ENCODE results near the gene GDI1.

GDI1 gene

GRCh38 chrX:154484255-154485149 is 47.5 kb downstream of the GDI1 start:
- DNase-seq: no peak

GRCh38 chrX:154485150-154486051 is 48.4 kb downstream of the GDI1 start:
- DNase-seq: peak in 1 of 2 experiments; percentile 60

GRCh38 chrX:154486052-154486395 is 49.1 kb downstream of the GDI1 start:
- peak in 1 of 2 experiments; percentile 71 for DNase-seq

- peak; percentile 77 to 92 for DNase-seq
These were observed 49.6 kb downstream of the GDI1 start, which contains the start of gene UBL4A for GRCh38 chrX:154486396-154487207. Gene UBL4A (minus strand): TSS chrX:154486615. CDS start chrX:154486584, 31 bp downstream.

- no peak for DNase-seq
These were observed 50.8 kb downstream of the GDI1 start for GRCh38 chrX:154487518-154488290.

GRCh38 chrX:154488336-154489075 is 51.6 kb downstream of the GDI1 start:
- DNase-seq: no peak

- no peak for DNase-seq
These were observed 52.2 kb downstream of the GDI1 start for GRCh38 chrX:154489182-154489581.

GRCh38 chrX:154490021-154490413 is 53.1 kb downstream of the GDI1 start:
- peak in 1 of 2 experiments; percentile 50 for DNase-seq

- peak; percentile 94 to 99 for DNase-seq
These were observed 53.6 kb downstream of the GDI1 start, which contains the start of gene SLC10A3 for GRCh38 chrX:154490414-154491083. Gene SLC10A3 (minus strand): TSS chrX:154490629. CDS start chrX:154488940, 1,689 bp downstream.

Data from NCI-H526 (cell line).